H1 (cell line): ENCODE measurements around the gene FHIT. TPM values are rescaled to one million over a fixed set of nuclear protein-coding genes. Genes with fewer than 3 reads are reported as not detected.

Experiments
- CTCF ChIA-PET: fragments of 300-600 bp; sonication (Branson Sonifier 250); formaldehyde crosslinking; loops from one replicate; lab custom pipeline; 2021; ENCODE audit not compliant: partially characterized antibody; lab: Charles Lee
- POLR2A ChIA-PET: fragments of 300-600 bp; sonication (Branson Sonifier 250); formaldehyde crosslinking; loops from one replicate; lab custom pipeline; 2021; ENCODE audit warnings: inconsistent platforms; ENCODE audit not compliant: partially characterized antibody; lab: Charles Lee
- DNase-seq, 2 experiments: peaks; one replicate each; pipeline versions ENCODE4 v3.0.0 to v3.0.0-alpha.2; 2010 to 2022; ENCODE audit warnings: low spot score in 2 of 2, low read depth in 1 of 2, mixed read lengths in 1 of 2
- FAIRE-seq: peaks from 2 replicates; lab custom pipeline; 2011; peaks lifted over from hg19 to GRCh38; lab: Jason Lieb, UNC
- H2AFZ ChIP-seq: 2 replicates; pipeline ENCODE4 v1.8.1; 2012; ENCODE audit warnings: low read length, inconsistent platforms
- H2AK5ac ChIP-seq: 2 replicates; pipeline ENCODE4 v1.6.1; 2013; ENCODE audit warnings: low read depth, low read length
- H2BK120ac ChIP-seq: replicated peaks from 2 replicates; pipeline ENCODE3; 2013; ENCODE audit warnings: low read depth, low read length, inconsistent platforms
- H2BK12ac ChIP-seq: 2 replicates; pipeline ENCODE4 v1.6.1; 2013; ENCODE audit warnings: low read depth, low read length
- H2BK15ac ChIP-seq: 2 replicates; pipeline ENCODE4 v1.6.1; 2013; ENCODE audit warnings: low read length
- H2BK20ac ChIP-seq: 2 replicates; pipeline ENCODE4 v1.6.1; 2013; ENCODE audit warnings: low read length
- H2BK5ac ChIP-seq: 2 replicates; pipeline ENCODE4 v1.6.1; 2013; ENCODE audit warnings: low read depth, low read length
- H3K14ac ChIP-seq: 2 replicates; pipeline ENCODE4 v1.6.1; 2013; ENCODE audit warnings: inconsistent platforms; ENCODE audit not compliant: insufficient read length
- H3K18ac ChIP-seq: 2 replicates; pipeline ENCODE4 v1.6.1; 2013; ENCODE audit warnings: low read length; ENCODE audit errors: extremely low read depth
- H3K23ac ChIP-seq: 2 replicates; pipeline ENCODE4 v1.6.1; 2013; ENCODE audit warnings: inconsistent platforms; ENCODE audit not compliant: insufficient read length
- H3K23me2 ChIP-seq: 2 replicates; pipeline ENCODE4 v1.6.1; 2013; ENCODE audit warnings: low read depth, low read length
- H3K27ac ChIP-seq: 2 replicates; pipeline ENCODE4 v1.6.1; 2011; ENCODE audit warnings: low read depth, low read length, inconsistent platforms
- H3K27me3 ChIP-seq, 4 experiments: replicated peaks in 1 of 4; 1 replicate in 1 of 4; 2 replicates in 3 of 4; pipeline versions ENCODE4 v1.6.1 to v1.8.1; 2011 to 2013; ENCODE audit warnings: low read length in 3 of 4, mild to moderate bottlenecking in 3 of 4, inconsistent platforms in 2 of 4, mixed read lengths in 2 of 4, moderate library complexity in 1 of 4; ENCODE audit not compliant: control insufficient read depth in 3 of 4, insufficient read depth in 3 of 4; ENCODE audit errors: extremely low read depth in 1 of 4
- H3K36me3 ChIP-seq, 4 experiments: 2 replicates each; pipeline versions ENCODE4 v1.6.1 to v1.8.1; 2011 to 2013; ENCODE audit warnings: mild to moderate bottlenecking in 4 of 4, low read length in 3 of 4, moderate library complexity in 2 of 4, control low read depth in 1 of 4, inconsistent platforms in 1 of 4; ENCODE audit not compliant: insufficient read depth in 4 of 4, control insufficient read depth in 2 of 4
- H3K4ac ChIP-seq: replicated peaks from 2 replicates; pipeline ENCODE3; 2013; ENCODE audit warnings: low read length, low read depth, mixed read lengths, inconsistent platforms; ENCODE audit not compliant: insufficient read length
- H3K4me1 ChIP-seq, 4 experiments: replicated peaks in 1 of 4; 1 replicate in 1 of 4; 2 replicates in 3 of 4; pipeline versions ENCODE4 v1.6.1 to v1.8.1; 2011 to 2013; ENCODE audit warnings: low read length in 3 of 4, inconsistent platforms in 2 of 4, mixed read lengths in 1 of 4; ENCODE audit not compliant: insufficient read depth in 4 of 4, control insufficient read depth in 3 of 4
- H3K4me2 ChIP-seq, 2 experiments: 2 replicates each; pipeline versions ENCODE4 v1.6.1 to v1.8.1; 2011 to 2013; ENCODE audit warnings: low read depth in 2 of 2, low read length in 2 of 2, control low read depth in 1 of 2, inconsistent platforms in 1 of 2, mild to moderate bottlenecking in 1 of 2; ENCODE audit not compliant: insufficient read depth in 1 of 2
- H3K4me3 ChIP-seq, 4 experiments: fragments of 200-600, 300-600 bp in 1 of 4; sonication (generic), shearing (Covaris generic), sonication (Bioruptor Twin) in 1 of 4; 2 replicates each; pipeline versions ENCODE4 v1.5.1 to v1.8.1; 2011 to 2016; ENCODE audit warnings: low read length in 4 of 4, low read depth in 3 of 4, control low read depth in 2 of 4, inconsistent platforms in 2 of 4, mild to moderate bottlenecking in 2 of 4, mixed read lengths in 1 of 4, moderate library complexity in 1 of 4; ENCODE audit not compliant: insufficient read depth in 2 of 4; ENCODE audit errors: extremely low read depth in 1 of 4
- H3K56ac ChIP-seq: replicated peaks from 2 replicates; pipeline ENCODE3; 2013; ENCODE audit warnings: low read depth, mild to moderate bottlenecking, mixed read lengths, low read length, inconsistent platforms; ENCODE audit not compliant: insufficient read length
- H3K79me1 ChIP-seq: 2 replicates; pipeline ENCODE4 v1.6.1; 2013; ENCODE audit warnings: low read depth, low read length, control low read depth
- H3K79me2 ChIP-seq, 2 experiments: 2 replicates each; pipeline versions ENCODE4 v1.6.1 to v1.8.1; 2012 to 2013; ENCODE audit warnings: low read length in 2 of 2, mild to moderate bottlenecking in 2 of 2, inconsistent platforms in 1 of 2; ENCODE audit not compliant: insufficient read depth in 2 of 2, control insufficient read depth in 1 of 2
- H3K9ac ChIP-seq, 4 experiments: replicated peaks in 1 of 4; 1 replicate in 1 of 4; 2 replicates in 3 of 4; pipeline versions ENCODE4 v1.6.1 to v1.8.1; 2011 to 2013; ENCODE audit warnings: low read depth in 3 of 4, low read length in 3 of 4, control low read depth in 2 of 4, mild to moderate bottlenecking in 2 of 4, moderate library complexity in 2 of 4, inconsistent platforms in 1 of 4; ENCODE audit errors: extremely low read depth in 1 of 4
- H3K9me3 ChIP-seq, 2 experiments: 2 replicates each; pipeline versions ENCODE4 v1.6.1 to v1.8.1; 2012 to 2013; ENCODE audit warnings: mild to moderate bottlenecking in 2 of 2, moderate library complexity in 2 of 2, control low read depth in 1 of 2, inconsistent platforms in 1 of 2, low read depth in 1 of 2, low read length in 1 of 2, mixed read lengths in 1 of 2; ENCODE audit not compliant: insufficient read depth in 2 of 2
- H4K20me1 ChIP-seq, 2 experiments: replicated peaks in 1 of 2; 2 replicates each; pipeline versions ENCODE3 to v1.8.1; 2011 to 2013; ENCODE audit warnings: inconsistent platforms in 2 of 2, low read length in 2 of 2, mild to moderate bottlenecking in 1 of 2; ENCODE audit not compliant: insufficient read depth in 2 of 2, control insufficient read depth in 1 of 2
- H4K5ac ChIP-seq: 2 replicates; pipeline ENCODE4 v1.6.1; 2013; ENCODE audit warnings: low read length, low read depth, mixed read lengths, inconsistent platforms; ENCODE audit not compliant: insufficient read length
- H4K8ac ChIP-seq: 2 replicates; pipeline ENCODE4 v1.8.0; 2013; ENCODE audit warnings: mild to moderate bottlenecking, moderate library complexity, low read length, inconsistent platforms; ENCODE audit not compliant: insufficient read depth; ENCODE audit errors: extremely low read depth
- H4K91ac ChIP-seq: replicated peaks from 2 replicates; pipeline ENCODE3; 2013; ENCODE audit warnings: low read length, mixed read lengths, inconsistent platforms; ENCODE audit not compliant: insufficient read length
- CHD1 ChIP-seq: IDR thresholded peaks from 2 replicates; pipeline ENCODE4 v1.6.1; 2012; ENCODE audit warnings: low read depth, low read length, improper control_type of control experiment
- POLR2A ChIP-seq, 2 experiments: IDR thresholded peaks; 1 replicate in 1 of 2; 2 replicates in 1 of 2; pipeline ENCODE4 v1.6.1; 2011; ENCODE audit warnings: low read depth in 2 of 2, low read length in 2 of 2, mild to moderate bottlenecking in 2 of 2; ENCODE audit errors: control extremely low read depth in 1 of 2
- SIX5 ChIP-seq: IDR thresholded peaks from 2 replicates; pipeline ENCODE4 v1.6.1; 2011; ENCODE audit warnings: mild to moderate bottlenecking, low read depth, low read length
- WGBS, 2 experiments: shearing (Covaris generic) in 1 of 2; methylation state at CpG; one replicate each; pipeline versions ENCODE4 v1.1.6 to v1.1.7; 2013 to 2015; ENCODE audit warnings: low lambda C conversion rate in 2 of 2, mixed read lengths in 2 of 2, inconsistent platforms in 1 of 2, low coverage in 1 of 2, missing lambda C conversion rate in 1 of 2; ENCODE audit not compliant: insufficient replicate concordance in 2 of 2, insufficient coverage in 1 of 2, insufficient read length in 1 of 2; ENCODE audit errors: extremely low coverage in 1 of 2, missing lambda C conversion rate in 1 of 2; 5-methylcytosine and 5-hydroxymethylcytosine counted together
- polyA plus RNA-seq, 7 experiments: library from polyadenylated mRNA; depleted of rRNA in 3 of 7; stranded (reverse) in 5 of 7; unstranded in 2 of 7; fragments of >200 nt in 5 of 7; fragments of 200-250 nt in 2 of 7; gene quantifications; 1 replicate in 5 of 7; 2 replicates in 1 of 7; 4 replicates in 1 of 7; pipeline versions ENCODE4 v1.2.1 to v1.2.3, GENCODE V29; 2011 to 2013; ENCODE audit warnings: missing spikeins in 2 of 7, mixed read lengths in 2 of 7
- total RNA-seq: library from RNA; stranded (reverse); fragmentation: NEBNext Ultra II Directional; extraction: Animal tissue kit (Norgen Biotek cat#: 25700); gene quantifications from 2 replicates; pipeline ENCODE4 v1.2.1, GENCODE V29; 2021
- TF ChIP-seq, protein P1 (sequence below): IDR thresholded peaks from 2 replicates; pipeline ENCODE4 v1.6.1; 2011; ENCODE audit warnings: low read length, improper control_type of control experiment

Gene FHIT
- total and polyA plus RNA-seq, 2 of the 8 experiments (the other 6 are each of a cell fraction or from before 2014, with no cell fraction given): 1.2 to 3.2 TPM

DNA sequence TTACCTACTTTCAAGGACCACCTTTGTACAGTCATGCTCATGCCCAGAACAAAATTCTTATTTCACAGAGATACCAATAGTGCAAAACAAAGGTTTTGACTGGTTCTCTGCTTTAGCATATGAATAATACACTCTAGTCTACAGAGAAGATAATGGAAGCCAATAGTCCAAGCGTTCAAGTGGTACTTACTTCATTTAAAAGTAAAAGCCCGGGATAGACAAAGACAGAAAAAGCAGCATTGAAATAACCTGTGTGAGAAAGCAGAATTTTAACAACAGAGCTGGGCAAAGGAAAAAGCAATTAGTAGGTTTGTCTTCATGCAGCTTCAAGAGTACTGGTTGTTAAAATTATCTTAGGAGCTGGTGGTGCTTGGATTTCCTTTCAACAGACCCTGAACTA lies 848.3 kb downstream of the FHIT start:
- Histone ChIP-seq H3K4ac (no peak overlapping the region), H3K23me2 (no peaks in the 10 kb centered on the region), H2BK5ac (no peak overlapping the region), H3K56ac (no peak overlapping the region), H4K20me1 (no peaks in the 10 kb centered on the region), H3K4me3 (no peak overlapping the region), H3K79me2 (no peaks in the 10 kb centered on the region), H2BK20ac (no peak overlapping the region), H3K27ac (no peak overlapping the region), H3K27me3 (no peaks in the 10 kb centered on the region), H3K4me2 (no peak overlapping the region), H2BK12ac (no peak overlapping the region), H4K5ac (no peak overlapping the region), H4K91ac (no peak overlapping the region), H3K9ac (no peak overlapping the region), H3K18ac (no peak overlapping the region), H3K36me3 (no peaks in the 10 kb centered on the region; a peak in 1 of 8 replicates), H4K8ac (no peak overlapping the region), H2AFZ (no peak overlapping the region), H3K14ac (no peak overlapping the region), H3K23ac (no peak overlapping the region), H3K9me3 (no peaks in the 10 kb centered on the region), H2AK5ac (no peak overlapping the region), H2BK15ac (no peak overlapping the region), H3K4me1 (peaks cover 0 to 3% (median 1%) of the 10 kb centered on the region in 4 experiments; a peak in 2 of 7 replicates), H3K79me1 (no peaks in the 10 kb centered on the region), H2BK120ac (no peak overlapping the region)
- POLR2A ChIA-PET: no interaction called here
- FAIRE-seq (no peak), DNase-seq (no peak)
- WGBS, 2 experiments: 81% methylated on average over 2 of the region's 2 CpGs; no CpG with 5 or more reads in 1 of the 2 experiments
- CTCF ChIA-PET: no interaction called here
- TF ChIP-seq POLR2A (IDR thresholded peaks at IDR 0.05; ENCODE audit: control extremely low read depth in 1 of 2, low read depth in 2 of 2, low read length in 2 of 2) (no peak), CHD1 (no peak), SIX5 (no peak)
- TF ChIP-seq, protein P1, sequence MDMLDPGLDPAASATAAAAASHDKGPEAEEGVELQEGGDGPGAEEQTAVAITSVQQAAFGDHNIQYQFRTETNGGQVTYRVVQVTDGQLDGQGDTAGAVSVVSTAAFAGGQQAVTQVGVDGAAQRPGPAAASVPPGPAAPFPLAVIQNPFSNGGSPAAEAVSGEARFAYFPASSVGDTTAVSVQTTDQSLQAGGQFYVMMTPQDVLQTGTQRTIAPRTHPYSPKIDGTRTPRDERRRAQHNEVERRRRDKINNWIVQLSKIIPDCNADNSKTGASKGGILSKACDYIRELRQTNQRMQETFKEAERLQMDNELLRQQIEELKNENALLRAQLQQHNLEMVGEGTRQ: no peak
